Activated naive CD4-positive, alpha-beta T cell treated with anti-CD3 and anti-CD28 coated beads for 36 hours (primary cell): ENCODE data around the gene AGPAT2. TPM values are rescaled to one million over a fixed set of nuclear protein-coding genes. Genes with fewer than 3 reads are reported as not detected.

Source experiments
- CTCF ChIA-PET: fragments of 350-600 bp; sonication (Branson Sonifier 250); formaldehyde crosslinking; loops from one replicate; lab custom pipeline; 2021; ENCODE audit warnings: antibody characterized with exemption; lab: Charles Lee
- DNase-seq: peaks from one replicate; pipeline ENCODE4 v3.0.0-alpha.2; 2020
- H3K27ac Mint-ChIP-seq: one replicate; pipeline ENCODE4 v1.8.0; 2021; ENCODE audit warnings: mild to moderate bottlenecking, mixed read lengths
- H3K27me3 Mint-ChIP-seq: one replicate; pipeline ENCODE4 v1.8.0; 2021; ENCODE audit warnings: low read depth, mixed read lengths
- H3K36me3 Mint-ChIP-seq: one replicate; pipeline ENCODE4 v1.8.0; 2021; ENCODE audit warnings: low read depth, mixed read lengths
- H3K4me1 Mint-ChIP-seq: one replicate; pipeline ENCODE4 v1.8.0; 2021; ENCODE audit warnings: low read depth, mixed read lengths
- H3K4me3 Mint-ChIP-seq: one replicate; pipeline ENCODE4 v1.8.0; 2021; ENCODE audit warnings: mild to moderate bottlenecking, moderate library complexity, mixed read lengths
- H3K9me3 Mint-ChIP-seq: one replicate; pipeline ENCODE4 v1.8.0; 2021; ENCODE audit warnings: mixed read lengths
- intact Hi-C: fragments of 100-400 bp; cut with micrococcal nuclease; formaldehyde crosslinking; loops from one replicate; pipeline ENCODE4 v1.15.1; 2023
- total RNA-seq, 2 experiments: library from RNA; stranded (reverse); gene quantifications; one replicate each; pipeline ENCODE4 v1.2.3, GENCODE V29; 2021

The AGPAT2 gene
- total RNA-seq, 2 experiments from 2014 or later: 8.7 to 9.4 TPM

GRCh38 chr9:136673088-136673974 lies 13.9 kb downstream of the AGPAT2 start:
- intact Hi-C loops: no loop called here
- no peak overlapping the region for H3K4me3 Mint-ChIP-seq
- H3K4me1 Mint-ChIP-seq: no peaks in the 10 kb centered on the region
- no peaks in the 10 kb centered on the region for H3K9me3 Mint-ChIP-seq
- CTCF ChIA-PET: interaction anchor here (0.7 to 2.2 kb wide), 3 partner anchors 9 to 189 kb away, joined by 3 to 9 read pairs (median 4); no protein-coding TSS in a partner anchor
- H3K36me3 Mint-ChIP-seq: no peaks in the 10 kb centered on the region
- H3K27ac Mint-ChIP-seq: no peak overlapping the region
- DNase-seq: no peak
- no peaks in the 10 kb centered on the region for H3K27me3 Mint-ChIP-seq

GRCh38 chr9:136672431-136673087 lies 14.7 kb downstream of the AGPAT2 start:
- no peaks in the 10 kb centered on the region for H3K27me3 Mint-ChIP-seq
- no peaks in the 10 kb centered on the region for H3K9me3 Mint-ChIP-seq
- no peak overlapping the region for H3K4me3 Mint-ChIP-seq
- no peaks in the 10 kb centered on the region for H3K4me1 Mint-ChIP-seq
- CTCF ChIA-PET: interaction anchor here (0.7 to 2.2 kb wide), 7 partner anchors 10 to 188 kb away, joined by 3 to 9 read pairs (median 4); partner anchors contain the start of gene EGFL7
- no peaks in the 10 kb centered on the region for H3K36me3 Mint-ChIP-seq
- no peak overlapping the region for H3K27ac Mint-ChIP-seq
- DNase-seq: no peak
- intact Hi-C loops: no loop called here

- H3K27ac Mint-ChIP-seq: no peak overlapping the region
These were observed 15.4 kb downstream of the AGPAT2 start for GRCh38 chr9:136671646-136672430.

GRCh38 chr9:136671254-136671614 lies 16.0 kb downstream of the AGPAT2 start:
- Mint-ChIP-seq H3K27me3 (peaks cover 3% of the 10 kb centered on the region), H3K27ac (no peak overlapping the region), H3K9me3 (no peaks in the 10 kb centered on the region), H3K4me1 (no peaks in the 10 kb centered on the region), H3K4me3 (no peak overlapping the region), H3K36me3 (no peaks in the 10 kb centered on the region)
- CTCF ChIA-PET: interaction anchor here (0.5 to 2.2 kb wide), 11 partner anchors 9 to 410 kb away, joined by 3 to 9 read pairs (median 3); partner anchors contain the start of gene EGFL7
- no peak for DNase-seq
- intact Hi-C loops: no loop called here

More at GRCh38 chr9:136671646-136672430, 15.4 kb downstream of the AGPAT2 start:
- peak; percentile 38 for DNase-seq
- H3K9me3 Mint-ChIP-seq: no peaks in the 10 kb centered on the region
- H3K4me1 Mint-ChIP-seq: no peaks in the 10 kb centered on the region
- no peaks in the 10 kb centered on the region for H3K36me3 Mint-ChIP-seq
- H3K4me3 Mint-ChIP-seq: no peak overlapping the region
- CTCF ChIA-PET: interaction anchor here (0.5 to 2.2 kb wide), 13 partner anchors 9 to 410 kb away, joined by 3 to 9 read pairs (median 3); partner anchors contain the start of gene EGFL7
- intact Hi-C loops: no loop called here
- H3K27me3 Mint-ChIP-seq: no peaks in the 10 kb centered on the region

- no peak overlapping the region for H3K27ac Mint-ChIP-seq
- CTCF ChIA-PET: interaction anchor here (0.5 to 2.2 kb wide), 6 partner anchors 8 to 410 kb away, joined by 3 to 9 read pairs (median 4); partner anchors contain the start of gene EGFL7
These were observed 16.5 kb downstream of the AGPAT2 start for GRCh38 chr9:136670576-136671253.

GRCh38 chr9:136669791-136670464 lies 17.3 kb downstream of the AGPAT2 start:
- peaks cover 3% of the 10 kb centered on the region for H3K4me1 Mint-ChIP-seq
- CTCF ChIA-PET: no interaction called here
- H3K27me3 Mint-ChIP-seq: peaks cover 6% of the 10 kb centered on the region
- no peaks in the 10 kb centered on the region for H3K36me3 Mint-ChIP-seq
- no peak overlapping the region for H3K27ac Mint-ChIP-seq
- DNase-seq: no peak
- H3K9me3 Mint-ChIP-seq: no peaks in the 10 kb centered on the region
- H3K4me3 Mint-ChIP-seq: no peak overlapping the region
- intact Hi-C loops: no loop called here

More at GRCh38 chr9:136670576-136671253, 16.5 kb downstream of the AGPAT2 start:
- no peak overlapping the region for H3K4me3 Mint-ChIP-seq
- peaks cover 3% of the 10 kb centered on the region for H3K27me3 Mint-ChIP-seq
- H3K9me3 Mint-ChIP-seq: no peaks in the 10 kb centered on the region
- no peaks in the 10 kb centered on the region for H3K36me3 Mint-ChIP-seq
- intact Hi-C loops: no loop called here
- H3K4me1 Mint-ChIP-seq: no peaks in the 10 kb centered on the region
- DNase-seq: no peak

GRCh38 chr9:136668983-136669790 lies 18.1 kb downstream of the AGPAT2 start:
- Mint-ChIP-seq H3K36me3 (no peaks in the 10 kb centered on the region), H3K4me1 (peaks cover 5% of the 10 kb centered on the region), H3K4me3 (no peak overlapping the region), H3K27ac (no peak overlapping the region), H3K27me3 (peaks cover 9% of the 10 kb centered on the region), H3K9me3 (no peaks in the 10 kb centered on the region)
- intact Hi-C loops: no loop called here
- no peak for DNase-seq
- CTCF ChIA-PET: no interaction called here

- CTCF ChIA-PET: no interaction called here
- peaks cover 5% of the 10 kb centered on the region for H3K4me1 Mint-ChIP-seq
- intact Hi-C loops: no loop called here
These were observed 19.1 kb downstream of the AGPAT2 start for GRCh38 chr9:136667940-136668760.

GRCh38 chr9:136667214-136667939 lies 19.9 kb downstream of the AGPAT2 start:
- Mint-ChIP-seq H3K9me3 (no peaks in the 10 kb centered on the region), H3K27ac (no peak overlapping the region), H3K27me3 (peaks cover 9% of the 10 kb centered on the region), H3K36me3 (no peaks in the 10 kb centered on the region), H3K4me3 (no peak overlapping the region), H3K4me1 (peaks cover 5% of the 10 kb centered on the region)
- intact Hi-C loops: no loop called here
- no peak for DNase-seq
- CTCF ChIA-PET: interaction anchor here (0.7 kb wide), 1 partner anchor 70 kb away, joined by 3 read pairs; no protein-coding TSS in a partner anchor

More at GRCh38 chr9:136667940-136668760, 19.1 kb downstream of the AGPAT2 start:
- Mint-ChIP-seq H3K36me3 (no peaks in the 10 kb centered on the region), H3K27me3 (peaks cover 9% of the 10 kb centered on the region), H3K27ac (no peak overlapping the region), H3K4me3 (no peak overlapping the region), H3K9me3 (no peaks in the 10 kb centered on the region)
- no peak for DNase-seq
